Measurements from ENCODE around the gene SEZ6L2.

The SEZ6L2 gene

DNA sequence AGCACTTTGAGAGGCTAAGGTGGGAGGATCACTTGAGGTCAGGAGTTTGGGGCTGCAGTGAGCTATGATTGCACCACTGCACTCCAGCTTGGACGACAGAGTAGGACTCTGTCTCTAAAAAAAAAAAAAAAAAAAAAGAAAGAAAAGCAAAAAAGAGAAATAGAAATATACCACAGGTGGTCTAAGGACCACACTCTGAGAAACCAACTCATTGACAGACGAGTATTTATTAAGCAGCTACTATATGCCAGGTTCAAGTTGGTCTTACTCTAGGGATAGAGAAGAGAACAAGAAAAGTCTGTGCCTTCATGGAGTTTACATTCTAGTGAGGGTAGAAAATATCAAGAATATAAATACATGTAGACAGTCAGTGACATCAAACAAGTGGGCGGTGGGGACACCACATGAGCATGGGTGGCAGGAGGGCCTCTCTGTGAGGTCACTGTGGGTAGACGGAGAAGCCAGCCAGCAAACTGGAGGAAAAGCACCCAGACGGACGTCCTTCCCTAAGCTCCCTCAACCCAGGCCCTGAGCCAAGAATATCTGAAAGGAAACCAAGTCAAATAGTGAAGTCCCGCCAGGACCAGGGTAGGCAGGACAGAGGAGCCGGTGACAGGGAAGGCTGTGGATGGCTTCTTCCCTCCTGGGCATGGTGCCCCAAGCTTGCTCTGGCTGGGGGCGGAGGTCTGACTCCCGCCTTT is 41.1 kb downstream of the SEZ6L2 start:
- no peak for TF ChIP-seq Cebpa-rat (IDR thresholded peaks at IDR 0.05)
- H3K9me3 ChIP-seq = no peaks in the 10 kb centered on the region
- H3K4me1 ChIP-seq = peaks cover 39% of the 10 kb centered on the region
- no peak overlapping the region for H3K4me2 ChIP-seq
- no peaks in the 10 kb centered on the region for H3K27me3 ChIP-seq
- H3K27ac ChIP-seq = no peak overlapping the region
- no peak overlapping the region for H3K4me3 ChIP-seq
- no peak overlapping the region for H3K9ac ChIP-seq
- H3K36me3 ChIP-seq = peaks cover 35% of the 10 kb centered on the region
- peaks cover 17% of the 10 kb centered on the region; the same call in 1 of the 2 replicates for H4K20me1 ChIP-seq

- Histone ChIP-seq H3K27ac (no peak overlapping the region), H3K9me3 (no peaks in the 10 kb centered on the region), H4K20me1 (peaks cover 15% of the 10 kb centered on the region; the same call in 1 of the 2 replicates), H3K27me3 (no peaks in the 10 kb centered on the region), H3K4me3 (no peak overlapping the region), H3K36me3 (peaks cover 35% of the 10 kb centered on the region), H3K4me1 (peaks cover 38% of the 10 kb centered on the region), H3K4me2 (peak overlapping the region; percentile 33), H3K9ac (no peak overlapping the region)
- TF ChIP-seq Cebpa-rat (IDR thresholded peaks at IDR 0.05) = no peak
Observed at GRCh38 chr16:29857133-29857760, 42.1 kb downstream of the SEZ6L2 start.

GRCh38 chr16:29854520-29855100 is 44.7 kb downstream of the SEZ6L2 start:
- Histone ChIP-seq H3K27me3 (no peaks in the 10 kb centered on the region), H3K9ac (no peak overlapping the region), H4K20me1 (no peaks in the 10 kb centered on the region), H3K36me3 (peaks cover 16% of the 10 kb centered on the region), H3K4me3 (no peak overlapping the region), H3K4me1 (peaks cover 23% of the 10 kb centered on the region), H3K27ac (no peak overlapping the region), H3K4me2 (no peak overlapping the region), H3K9me3 (no peaks in the 10 kb centered on the region)
- no peak for TF ChIP-seq Cebpa-rat (IDR thresholded peaks at IDR 0.05)

DNA sequence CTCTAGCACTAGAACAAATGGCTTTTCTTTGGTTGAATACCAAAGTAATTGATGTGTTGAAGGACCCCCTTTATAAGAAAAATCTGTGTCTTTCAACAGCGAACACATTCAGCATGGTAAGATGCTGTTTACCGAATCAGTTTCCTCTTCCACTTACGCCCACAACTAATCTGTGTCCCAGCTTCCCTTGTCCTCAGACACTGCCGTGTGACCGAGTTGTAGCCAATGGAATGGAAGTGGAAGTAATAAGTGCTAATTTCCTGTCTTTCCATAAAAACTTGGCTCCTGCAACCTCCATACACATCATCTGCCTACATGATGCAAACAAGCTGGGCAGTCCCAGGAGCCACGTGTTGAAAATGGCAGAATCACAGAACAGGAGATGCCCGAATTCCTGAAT is 46.7 kb downstream of the SEZ6L2 start:
- Histone ChIP-seq H3K36me3 (peaks cover 2% of the 10 kb centered on the region; the same call in 1 of the 2 replicates), H3K4me2 (no peak overlapping the region), H3K9me3 (no peaks in the 10 kb centered on the region), H3K4me3 (no peak overlapping the region), H4K20me1 (no peaks in the 10 kb centered on the region), H3K9ac (no peak overlapping the region), H3K4me1 (peaks cover 27% of the 10 kb centered on the region), H3K27ac (no peak overlapping the region), H3K27me3 (no peaks in the 10 kb centered on the region)
- no peak for TF ChIP-seq Cebpa-rat (IDR thresholded peaks at IDR 0.05)

DNA sequence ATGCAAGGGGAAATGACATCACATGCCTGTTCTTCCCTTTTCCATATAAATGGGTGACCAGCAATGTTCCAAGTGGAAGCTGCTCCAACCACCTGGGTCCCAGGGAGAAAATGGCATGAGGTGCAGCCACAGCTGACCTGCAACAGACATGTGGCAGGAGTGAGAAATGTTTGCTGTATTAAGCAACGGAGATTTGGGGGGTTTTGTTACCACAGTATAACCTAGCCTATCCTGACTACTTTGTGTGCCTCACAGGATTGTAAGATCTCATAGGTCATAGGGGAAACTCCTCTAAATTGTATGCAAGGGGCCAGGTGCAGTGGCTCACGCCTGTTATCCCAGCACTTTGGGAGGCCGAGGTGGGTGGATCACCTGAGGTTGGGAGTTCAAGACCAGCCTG is 48.4 kb downstream of the SEZ6L2 start:
- 0 out of 2 replicates have a peak, but pooled peaks cover 12% of the 10 kb centered on the region for H3K4me1 ChIP-seq

GRCh38 chr16:29849505-29849904 is 49.8 kb downstream of the SEZ6L2 start:
- Histone ChIP-seq H3K4me2 (peak overlapping the region; percentile 13; the same call in 1 of the 2 replicates), H3K9ac (no peak overlapping the region), H3K4me1 (0 out of 2 replicates have a peak, but pooled peaks cover 6% of the 10 kb centered on the region), H3K9me3 (no peaks in the 10 kb centered on the region), H3K27ac (no peak overlapping the region), H4K20me1 (no peaks in the 10 kb centered on the region), H3K4me3 (no peak overlapping the region), H3K27me3 (no peaks in the 10 kb centered on the region), H3K36me3 (peaks cover 18% of the 10 kb centered on the region; the same call in 1 of the 2 replicates)
- no peak for TF ChIP-seq Cebpa-rat (IDR thresholded peaks at IDR 0.05)

More for the DNA sequence above, 48.4 kb downstream of the SEZ6L2 start:
- no peak overlapping the region for H3K4me2 ChIP-seq
- H3K27me3 ChIP-seq = no peaks in the 10 kb centered on the region
- no peak overlapping the region for H3K27ac ChIP-seq
- peaks cover 14% of the 10 kb centered on the region; the same call in 1 of the 2 replicates for H3K36me3 ChIP-seq
- H4K20me1 ChIP-seq = no peaks in the 10 kb centered on the region
- no peak overlapping the region for H3K4me3 ChIP-seq
- no peak overlapping the region for H3K9ac ChIP-seq
- no peak for TF ChIP-seq Cebpa-rat (IDR thresholded peaks at IDR 0.05)
- no peaks in the 10 kb centered on the region for H3K9me3 ChIP-seq

DNA sequence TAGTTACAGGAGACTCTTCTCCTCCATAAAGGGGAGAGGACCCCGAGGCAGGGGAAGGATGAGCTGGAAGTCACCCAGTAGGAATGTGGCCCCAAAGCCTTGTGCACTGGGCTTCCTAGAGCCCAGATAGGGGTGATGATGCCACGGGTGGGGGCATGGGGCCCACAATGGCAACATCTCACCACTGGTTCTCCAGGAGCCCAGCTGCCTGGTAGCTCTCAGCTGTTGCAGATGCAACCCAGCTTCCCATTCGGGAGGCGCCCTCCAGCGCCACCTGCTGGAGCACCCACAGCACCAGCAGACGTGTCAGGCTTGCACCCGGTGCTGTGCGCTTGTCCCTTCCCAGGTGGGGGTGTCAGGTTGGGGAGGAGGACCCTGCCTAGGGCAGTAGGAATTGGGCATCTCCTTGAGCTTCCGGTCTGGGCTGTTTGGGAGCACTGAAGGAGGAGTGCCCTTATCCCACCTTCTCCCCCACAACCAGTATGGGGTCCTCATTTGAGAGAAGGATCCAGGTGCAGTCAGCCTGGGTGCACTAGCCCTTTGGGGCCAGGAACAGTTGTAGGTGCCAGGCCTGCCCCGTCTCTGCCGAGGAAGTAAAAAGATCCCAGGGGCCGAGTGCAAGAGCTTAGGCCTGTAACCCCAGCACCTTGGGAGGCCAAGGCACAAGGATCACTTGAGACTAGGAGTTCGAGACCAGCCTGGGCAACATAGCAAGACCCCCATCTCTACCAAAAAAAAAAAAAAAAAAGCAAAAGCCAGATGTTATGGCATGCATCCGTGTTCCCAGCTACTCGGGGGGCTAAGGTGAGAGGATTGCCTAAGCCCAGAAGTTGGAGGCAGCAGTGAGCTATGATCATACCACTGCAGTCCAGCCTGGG is 50.7 kb downstream of the SEZ6L2 start:
- no peaks in the 10 kb centered on the region for H3K27me3 ChIP-seq
- TF ChIP-seq Cebpa-rat (IDR thresholded peaks at IDR 0.05) = no peak
- H4K20me1 ChIP-seq = no peaks in the 10 kb centered on the region
- H3K36me3 ChIP-seq = peaks cover 18% of the 10 kb centered on the region; the same call in 1 of the 2 replicates
- no peak overlapping the region for H3K4me2 ChIP-seq
- no peaks in the 10 kb centered on the region for H3K9me3 ChIP-seq
- H3K9ac ChIP-seq = no peak overlapping the region
- no peak overlapping the region for H3K27ac ChIP-seq
- H3K4me3 ChIP-seq = no peak overlapping the region
- 0 out of 2 replicates have a peak, but pooled peaks cover 6% of the 10 kb centered on the region for H3K4me1 ChIP-seq

GRCh38 chr16:29845656-29846055 is 53.7 kb downstream of the SEZ6L2 start:
- Histone ChIP-seq H3K36me3 (peaks cover 30% of the 10 kb centered on the region; the same call in 1 of the 2 replicates), H3K27ac (no peak overlapping the region), H4K20me1 (no peaks in the 10 kb centered on the region), H3K4me1 (0 out of 2 replicates have a peak, but pooled peaks cover 6% of the 10 kb centered on the region), H3K4me3 (no peak overlapping the region), H3K27me3 (no peaks in the 10 kb centered on the region), H3K4me2 (no peak overlapping the region), H3K9ac (no peak overlapping the region), H3K9me3 (no peaks in the 10 kb centered on the region)
- TF ChIP-seq Cebpa-rat (IDR thresholded peaks at IDR 0.05) = no peak

Data from BLaER1 (cell line).